Left ventricle myocardium superior (tissue), 1 donor: ENCODE data around the gene EPHB1. TPM values are rescaled to one million over a fixed set of nuclear protein-coding genes. Genes with fewer than 3 reads are reported as not detected.

ENCODE experiments used
- ATAC-seq: fragments of 200-7000 bp; cut with Tn5 transposase; one replicate; pipeline ENCODE4 v1.9.1; 2020; ENCODE audit warnings: mild to moderate bottlenecking, moderate library complexity
- DNase-seq: peaks from one replicate; pipeline ENCODE4 v3.0.0-alpha.2; 2020
- intact Hi-C: fragments of 100-400 bp; cut with micrococcal nuclease; formaldehyde crosslinking; loops from one replicate; pipeline ENCODE4 v1.11.0; 2022
- total RNA-seq: library from RNA; stranded (reverse); fragmentation: NEBNext Ultra II Directional; extraction: Animal tissue kit (Norgen Biotek cat#: 25700); gene quantifications from one replicate; pipeline ENCODE4 v1.2.1, GENCODE V29; 2021
- donor health status: DM: no; HTN: yes; CAD: no; lungs with severe emphysema.

EPHB1 gene
- total RNA-seq, 1 donor from 2014 or later = 1.8 TPM

GRCh38 chr3:134836921-134837320 is 41.9 kb downstream of the EPHB1 start:
- ATAC-seq = no peak
- no peak for DNase-seq
- intact Hi-C loops = no loop called here

DNA sequence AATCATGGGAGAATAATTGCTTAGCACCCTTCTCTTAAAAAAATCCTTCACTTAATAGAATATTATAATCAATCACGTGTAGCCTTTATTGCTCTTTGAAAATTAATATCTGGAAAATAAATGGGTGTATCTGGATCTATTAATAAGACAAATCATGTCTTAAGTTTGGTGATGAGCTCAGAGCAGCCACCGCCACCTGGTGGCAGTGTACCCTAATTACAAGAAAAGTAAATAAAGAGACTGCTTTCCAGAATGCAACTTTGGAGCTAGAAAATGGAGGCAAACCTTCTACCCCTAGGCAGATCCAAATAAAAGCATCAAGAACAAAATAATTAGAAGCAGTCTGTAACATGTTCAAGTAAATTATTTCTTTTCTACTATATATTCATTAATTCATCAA is 43.5 kb downstream of the EPHB1 start:
- no peak for DNase-seq
- intact Hi-C loops = no loop called here
- ATAC-seq = no peak

GRCh38 chr3:134839422-134839821 is 44.4 kb downstream of the EPHB1 start:
- DNase-seq (no peak), ATAC-seq (no peak)
- intact Hi-C loops = no loop called here

- intact Hi-C loops = no loop called here
- ATAC-seq (no peak), DNase-seq (peak; percentile 40)
These were observed 44.9 kb downstream of the EPHB1 start for GRCh38 chr3:134839990-134840389.

DNA sequence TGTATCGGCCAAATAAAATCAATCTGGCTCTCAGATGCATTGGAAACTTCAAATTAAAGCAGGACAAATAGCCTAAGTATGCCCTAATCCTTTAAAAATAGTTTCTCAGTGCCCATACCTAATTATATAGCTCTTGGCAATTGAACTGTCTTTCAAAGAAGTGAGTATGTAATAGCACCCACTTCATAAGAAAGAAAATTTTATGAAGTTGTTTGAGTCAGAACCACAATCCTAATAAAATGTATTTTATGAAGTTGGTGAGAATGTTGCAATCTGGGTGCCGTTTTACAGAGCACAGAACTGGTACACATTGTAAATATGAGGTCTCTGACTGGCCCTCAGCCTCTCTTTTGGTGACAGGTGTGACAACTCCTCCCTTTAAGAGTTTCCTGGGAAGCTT is 45.4 kb downstream of the EPHB1 start:
- intact Hi-C loops = no loop called here

DNA sequence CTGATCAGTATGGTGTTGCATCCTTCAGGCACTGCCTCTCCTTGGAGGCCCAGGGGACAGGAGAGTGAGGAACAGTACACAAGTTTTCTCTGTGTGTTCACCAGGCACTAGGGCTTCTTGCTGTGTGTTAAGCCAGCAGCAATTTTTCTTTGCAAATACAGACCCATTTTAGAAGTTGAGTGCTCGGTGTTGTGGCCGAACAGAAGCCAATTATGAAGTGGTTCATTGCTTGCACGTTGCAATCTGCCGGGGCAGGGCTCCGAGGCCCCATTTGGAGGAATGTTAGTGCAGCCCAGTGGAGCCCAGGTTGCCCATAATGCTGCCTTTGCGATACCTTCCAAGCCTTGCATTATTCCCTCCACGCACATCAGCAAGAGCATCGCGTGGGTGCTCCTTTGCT is 51.0 kb downstream of the EPHB1 start:
- no peak for DNase-seq
- no peak for ATAC-seq
- intact Hi-C loops = no loop called here

More for the DNA sequence above, 45.4 kb downstream of the EPHB1 start:
- DNase-seq = no peak
- no peak for ATAC-seq

DNA sequence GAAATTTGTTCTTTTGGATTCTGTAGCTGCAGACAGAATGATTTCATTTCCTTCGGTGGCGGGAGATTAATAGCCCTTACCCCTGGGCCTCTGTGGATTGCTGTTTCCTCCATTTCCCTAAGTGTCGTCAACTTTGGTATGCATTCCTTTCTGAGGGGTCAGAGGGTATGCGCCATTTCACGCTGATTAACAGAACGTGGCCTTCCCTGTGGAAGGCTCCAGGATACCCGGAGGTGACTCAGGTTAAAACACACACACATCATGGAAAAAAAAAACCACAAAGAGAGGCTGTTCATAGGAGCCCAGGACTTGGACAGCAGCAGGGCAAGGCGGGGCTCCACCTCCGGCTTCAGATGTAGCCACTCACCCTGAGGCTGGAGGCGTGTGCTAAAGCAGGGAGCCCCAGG is 51.9 kb downstream of the EPHB1 start:
- intact Hi-C loops = no loop called here
- DNase-seq = no peak
- ATAC-seq = peak; percentile 48

GRCh38 chr3:134847349-134847748 is 52.3 kb downstream of the EPHB1 start:
- ATAC-seq (no peak), DNase-seq (no peak)
- intact Hi-C loops = no loop called here

DNA sequence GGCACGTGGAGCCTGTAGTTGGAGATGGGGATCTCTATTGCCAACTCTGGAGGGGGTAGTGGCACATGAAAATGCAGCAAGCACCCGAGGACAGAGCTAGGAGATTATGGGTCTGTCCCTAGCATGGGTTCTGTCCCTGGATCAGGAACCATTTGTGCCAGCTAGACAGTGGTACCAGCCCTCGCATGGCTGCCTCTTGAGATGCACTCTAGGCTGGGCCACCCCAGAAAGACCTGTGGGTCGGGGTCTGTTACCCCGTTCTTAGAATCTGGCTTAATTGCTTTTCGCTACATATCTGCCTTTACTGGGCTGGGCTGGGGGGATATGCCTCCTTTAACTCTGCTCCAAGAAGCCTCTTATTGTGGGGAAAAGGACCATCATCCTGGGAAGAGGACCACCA is 54.5 kb downstream of the EPHB1 start:
- intact Hi-C loops = no loop called here
- ATAC-seq = no peak
- DNase-seq = no peak

GRCh38 chr3:134850761-134851160 is 55.7 kb downstream of the EPHB1 start:
- intact Hi-C loops = no loop called here
- no peak for DNase-seq
- ATAC-seq = peak; percentile 31

- intact Hi-C loops = no loop called here
- no peak for DNase-seq
- ATAC-seq = no peak
These were observed 57.1 kb downstream of the EPHB1 start for GRCh38 chr3:134852132-134852531.

GRCh38 chr3:134852893-134853351 is 57.9 kb downstream of the EPHB1 start:
- no peak for DNase-seq
- intact Hi-C loops = no loop called here
- ATAC-seq = peak; percentile 33

DNA sequence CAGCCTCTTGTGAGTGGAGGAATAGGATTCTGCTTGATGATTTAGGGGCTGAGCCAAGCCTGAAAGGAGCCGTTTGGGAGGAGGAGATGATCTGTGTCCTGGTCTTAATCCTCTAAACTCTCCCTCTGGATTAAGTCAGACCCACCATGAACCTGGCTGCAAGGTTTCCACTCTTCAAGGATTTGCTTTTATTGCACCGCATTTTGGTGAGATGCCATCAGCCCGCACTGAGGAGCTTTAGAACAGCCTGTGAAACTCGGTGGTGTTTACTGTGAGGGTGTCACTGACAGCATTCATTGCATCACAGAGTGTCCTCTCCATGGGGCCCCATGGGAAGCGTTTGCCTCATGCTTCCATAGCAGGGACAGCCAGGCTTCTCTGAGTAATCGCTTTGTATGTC is 59.2 kb downstream of the EPHB1 start:
- intact Hi-C loops = no loop called here
- ATAC-seq = no peak
- no peak for DNase-seq

- intact Hi-C loops = no loop called here
- ATAC-seq (no peak), DNase-seq (no peak)
These were observed 62.3 kb downstream of the EPHB1 start for GRCh38 chr3:134857356-134857755.

DNA sequence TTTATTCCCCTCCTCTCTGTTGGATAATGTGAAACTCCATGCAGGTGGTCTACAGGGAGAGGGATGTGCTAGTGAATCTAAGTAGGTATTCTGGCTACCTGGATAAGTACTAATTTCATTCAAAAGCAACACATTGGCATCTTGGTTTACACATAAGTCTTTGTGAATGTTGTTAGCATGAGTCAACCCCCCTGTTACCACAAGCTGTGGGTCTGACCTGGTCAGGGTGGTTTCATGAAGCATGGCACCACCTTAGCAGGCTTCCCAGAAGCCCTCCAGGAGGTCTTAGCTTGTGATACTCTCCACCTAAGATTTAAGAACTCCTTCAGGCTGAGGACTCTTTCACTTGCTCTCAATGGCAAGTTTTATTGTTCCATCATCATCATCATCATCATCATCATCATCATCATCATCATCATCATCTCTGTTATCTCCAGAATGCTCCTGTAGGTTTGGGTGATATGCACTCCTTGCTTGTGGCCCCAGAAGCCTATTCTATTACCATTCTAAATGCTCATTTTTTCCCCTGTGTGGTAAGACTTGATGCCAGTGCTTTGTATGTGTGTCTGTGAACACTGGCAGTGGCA is 62.8 kb downstream of the EPHB1 start:
- DNase-seq (no peak), ATAC-seq (no peak)
- intact Hi-C loops = no loop called here

DNA sequence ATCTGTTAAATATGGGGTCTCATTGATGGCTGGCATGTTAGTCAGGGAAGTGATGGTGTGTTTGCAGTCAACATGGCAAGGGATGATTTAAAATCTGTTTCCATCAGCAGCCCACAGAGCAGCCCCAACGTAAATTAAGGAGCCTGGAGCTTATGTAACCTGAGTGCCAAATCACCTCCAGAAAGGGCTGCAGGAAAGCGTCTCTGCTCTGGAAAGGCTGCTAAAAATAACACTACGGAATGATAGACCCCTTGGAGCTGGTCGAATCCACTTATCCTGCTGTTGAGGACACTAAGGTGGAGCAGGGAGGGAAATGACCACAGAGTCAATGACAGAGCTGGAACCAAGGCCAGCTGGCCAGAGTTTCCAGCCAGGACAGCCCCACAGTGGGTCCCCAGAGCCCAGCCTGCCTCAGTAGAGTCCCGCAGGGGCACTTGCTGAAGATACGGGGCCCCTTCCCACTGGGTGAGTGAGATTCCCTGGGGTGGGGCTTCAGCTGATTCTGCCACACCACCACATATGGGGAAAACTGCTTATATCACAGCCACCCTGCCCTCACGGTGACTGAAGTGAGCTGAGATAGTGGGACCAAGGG is 63.5 kb downstream of the EPHB1 start:
- intact Hi-C loops = no loop called here
- ATAC-seq (no peak), DNase-seq (no peak)

DNA sequence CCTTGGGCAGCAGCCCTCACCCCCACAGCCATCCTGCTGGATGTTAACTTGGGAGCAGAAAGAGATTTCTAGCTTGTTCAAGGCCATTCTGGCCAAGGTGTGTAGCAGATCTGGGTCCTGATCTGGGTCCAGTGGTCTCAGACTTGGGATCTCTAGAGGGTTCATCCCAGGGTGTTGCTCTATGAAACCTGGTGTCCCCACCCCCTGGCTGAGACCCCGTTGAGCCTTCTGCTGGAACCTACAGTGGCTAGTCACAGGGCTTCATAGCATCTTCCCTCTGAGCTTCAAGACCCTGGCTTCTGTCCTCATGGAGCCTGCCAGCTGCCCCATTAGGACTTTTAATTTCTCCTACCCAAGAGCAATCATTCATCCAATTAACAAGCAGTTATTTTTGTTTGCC is 64.3 kb downstream of the EPHB1 start:
- intact Hi-C loops = no loop called here
- DNase-seq (no peak), ATAC-seq (no peak)

GRCh38 chr3:134860141-134860540 is 65.1 kb downstream of the EPHB1 start:
- no peak for DNase-seq
- intact Hi-C loops = no loop called here
- no peak for ATAC-seq

GRCh38 chr3:134863915-134864314 is 68.9 kb downstream of the EPHB1 start:
- intact Hi-C loops = no loop called here
- no peak for ATAC-seq
- DNase-seq = no peak

DNA sequence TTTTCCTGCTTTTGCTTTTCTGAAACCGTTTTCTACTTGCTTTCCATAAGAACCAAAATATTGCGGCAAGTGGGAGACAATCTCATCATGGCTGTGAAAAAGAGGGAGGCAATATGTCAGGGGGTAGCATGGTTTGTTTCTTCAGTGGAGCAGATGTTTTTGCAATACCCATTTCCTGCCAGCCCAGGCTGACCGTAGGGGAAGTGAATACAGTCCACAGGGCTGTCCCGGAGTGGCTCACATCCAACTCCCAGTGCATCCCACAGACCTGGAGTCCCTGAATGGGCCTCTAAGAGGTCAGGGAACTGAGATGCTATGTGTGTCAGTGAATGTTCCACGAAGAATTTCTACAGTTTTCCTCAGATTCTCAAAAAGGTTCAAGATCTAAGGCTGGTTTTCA is 69.6 kb downstream of the EPHB1 start:
- intact Hi-C loops = no loop called here
- peak; percentile 43 for DNase-seq
- ATAC-seq = peak; percentile 40

GRCh38 chr3:134867277-134867676 is 72.2 kb downstream of the EPHB1 start:
- DNase-seq (no peak), ATAC-seq (no peak)
- intact Hi-C loops = no loop called here
